Subcutaneous abdominal adipose tissue (tissue), 5 donors: ENCODE results near the gene CROCC.
A peak's percentile ranks its signal among the peaks of the same experiment; 100 is the strongest.

Source experiments
- H3K27ac ChIP-seq: one replicate; pipeline ENCODE4 v1.7.0; 2013; ENCODE audit warnings: low read depth, mild to moderate bottlenecking, inconsistent platforms, low read length, moderate library complexity
- H3K27me3 ChIP-seq, 5 donors: one replicate each; pipeline ENCODE4 v1.7.0; 2013; ENCODE audit warnings: low read length in 5 of 5, inconsistent platforms in 1 of 5; ENCODE audit not compliant: control insufficient read depth in 5 of 5, insufficient read depth in 4 of 5
- H3K36me3 ChIP-seq, 5 donors: one replicate each; pipeline ENCODE4 v1.7.0; 2013; ENCODE audit warnings: low read length in 5 of 5; ENCODE audit not compliant: control insufficient read depth in 5 of 5, insufficient read depth in 5 of 5
- H3K4me1 ChIP-seq, 5 donors: one replicate each; pipeline ENCODE4 v1.7.0; 2013; ENCODE audit warnings: low read length in 5 of 5, mild to moderate bottlenecking in 3 of 5, moderate library complexity in 1 of 5; ENCODE audit not compliant: control insufficient read depth in 5 of 5, insufficient read depth in 5 of 5
- H3K4me3 ChIP-seq, 5 donors: one replicate each; pipeline ENCODE4 v1.7.0; 2013; ENCODE audit warnings: low read length in 5 of 5, low read depth in 1 of 5
- H3K9ac ChIP-seq, 5 donors: one replicate each; pipeline ENCODE4 v1.7.0; 2013; ENCODE audit warnings: low read length in 5 of 5, mild to moderate bottlenecking in 4 of 5, moderate library complexity in 3 of 5
- H3K9me3 ChIP-seq, 5 donors: one replicate each; pipeline ENCODE4 v1.7.0; 2013; ENCODE audit warnings: low read length in 5 of 5; ENCODE audit not compliant: control insufficient read depth in 5 of 5
- donor health status: healthy.
- donor health status: healthy.
- donor health status: healthy.
- donor health status: healthy.
- donor health status: healthy.

CROCC gene

DNA sequence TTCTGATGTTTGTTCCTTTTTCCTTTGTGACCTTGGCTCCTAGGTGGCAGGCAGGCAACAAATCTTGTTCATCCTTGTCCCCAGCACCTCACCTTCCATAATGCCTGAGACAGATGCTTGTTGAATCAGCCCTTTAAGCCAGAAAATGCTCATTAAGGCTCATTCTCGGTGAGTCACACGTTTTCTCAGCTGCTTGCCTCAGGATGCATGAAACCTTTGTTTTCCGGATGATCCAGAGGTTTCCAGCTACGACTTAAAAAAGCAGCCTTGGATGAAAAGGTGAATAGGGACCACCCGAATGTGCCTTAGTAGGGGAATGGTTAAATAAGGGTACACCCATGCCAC lies 94.6 kb downstream of the CROCC start:
- no peaks in the 10 kb centered on the region for H3K27me3 ChIP-seq
- peak overlapping the region in 2 of 5 donors; percentile 19 to 21 for H3K9ac ChIP-seq
- H3K4me1 ChIP-seq, result peaks cover 5 to 46% (median 42%) of the 10 kb centered on the region in 5 donors
- H3K4me3 ChIP-seq, result no peak overlapping the region
- H3K27ac ChIP-seq, result peak overlapping the region; percentile 57
- peaks cover 12 to 39% (median 36%) of the 10 kb centered on the region in 5 donors for H3K36me3 ChIP-seq
- H3K9me3 ChIP-seq, result no peaks in the 10 kb centered on the region

DNA sequence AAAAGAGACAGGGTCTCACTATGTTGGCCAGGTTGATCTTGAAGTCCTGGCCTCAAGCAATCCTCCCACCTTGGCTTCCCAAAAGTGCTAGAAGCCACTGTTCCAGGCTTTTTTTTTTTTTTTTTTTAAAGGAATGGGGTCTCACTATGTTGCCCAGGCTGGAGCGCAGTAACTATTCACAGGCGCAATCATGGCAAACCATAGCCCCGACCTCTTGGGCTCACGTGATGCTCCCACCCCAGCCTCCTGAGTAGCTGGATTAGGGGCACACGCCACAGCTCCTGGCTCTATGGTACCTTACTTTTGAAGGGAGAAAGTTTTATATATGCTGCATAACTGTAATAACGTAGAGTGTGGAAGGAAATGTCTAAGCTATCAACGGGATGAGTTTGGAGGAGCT lies 95.7 kb downstream of the CROCC start:
- no peak overlapping the region for H3K27ac ChIP-seq
- H3K4me3 ChIP-seq, result no peak overlapping the region
- peaks cover 12 to 50% (median 47%) of the 10 kb centered on the region in 5 donors for H3K36me3 ChIP-seq
- no peaks in the 10 kb centered on the region for H3K27me3 ChIP-seq
- H3K9ac ChIP-seq, result no peak overlapping the region
- no peaks in the 10 kb centered on the region for H3K9me3 ChIP-seq
- peaks cover 3 to 39% (median 34%) of the 10 kb centered on the region in 5 donors for H3K4me1 ChIP-seq

GRCh38 chr1:17018849-17019248 lies 97.1 kb downstream of the CROCC start:
- H3K9me3 ChIP-seq, result no peaks in the 10 kb centered on the region
- no peak overlapping the region for H3K4me3 ChIP-seq
- H3K9ac ChIP-seq, result no peak overlapping the region
- H3K36me3 ChIP-seq, result peaks cover 18 to 64% (median 61%) of the 10 kb centered on the region in 5 donors
- H3K27ac ChIP-seq, result no peak overlapping the region
- H3K4me1 ChIP-seq, result peaks cover 1 to 26% (median 23%) of the 10 kb centered on the region in 5 donors
- no peaks in the 10 kb centered on the region for H3K27me3 ChIP-seq

GRCh38 chr1:17020502-17020901 lies 98.8 kb downstream of the CROCC start:
- H3K4me3 ChIP-seq, result no peak overlapping the region
- no peak overlapping the region for H3K27ac ChIP-seq
- peaks cover 1 to 12% (median 8%) of the 10 kb centered on the region in 5 donors for H3K4me1 ChIP-seq
- H3K9me3 ChIP-seq, result no peaks in the 10 kb centered on the region
- H3K9ac ChIP-seq, result no peak overlapping the region
- peaks cover 18 to 81% (median 70%) of the 10 kb centered on the region in 5 donors for H3K36me3 ChIP-seq
- no peaks in the 10 kb centered on the region for H3K27me3 ChIP-seq

DNA sequence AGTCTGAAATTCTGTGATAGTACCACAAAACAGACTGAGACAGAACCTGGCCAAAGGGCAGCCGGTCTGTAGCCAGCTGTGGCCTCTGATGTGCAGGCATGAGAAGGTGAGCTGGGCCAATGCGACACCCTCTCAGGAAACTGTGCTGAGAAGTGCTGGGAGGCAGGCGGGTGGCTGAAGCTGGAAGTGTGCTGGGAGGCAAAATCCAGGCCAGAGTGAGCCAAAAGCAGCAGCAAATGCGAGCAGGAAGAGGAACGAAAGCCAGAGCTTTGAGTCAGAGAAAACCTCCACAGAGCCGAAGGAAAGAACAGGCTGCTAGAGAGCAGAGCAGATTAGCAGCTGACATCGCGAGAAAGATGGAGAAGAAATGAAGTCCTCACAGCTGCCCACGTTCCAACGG lies 100.2 kb downstream of the CROCC start:
- Histone ChIP-seq H3K27ac (no peak overlapping the region), H3K36me3 (peaks cover 22 to 94% (median 81%) of the 10 kb centered on the region in 5 donors)

More for the DNA sequence above, 100.2 kb downstream of the CROCC start:
- Histone ChIP-seq H3K4me3 (no peak overlapping the region), H3K4me1 (peaks cover 0 to 2% (median 0%) of the 10 kb centered on the region in 5 donors), H3K27me3 (no peaks in the 10 kb centered on the region), H3K9ac (no peak overlapping the region), H3K9me3 (no peaks in the 10 kb centered on the region)
